IPS-18c (cell line): ENCODE measurements around the gene WNT2B.

Source experiments
- H3K4me3 ChIP-seq: 2 replicates; pipeline ENCODE4 v1.7.0; 2013; ENCODE audit warnings: low read depth, mild to moderate bottlenecking, low read length, moderate library complexity; ENCODE audit not compliant: insufficient read depth
- H3K9me3 ChIP-seq: one replicate; pipeline ENCODE4 v1.6.1; 2013; ENCODE audit warnings: mild to moderate bottlenecking, low read length, moderate library complexity; ENCODE audit not compliant: control insufficient read depth, insufficient read depth

Gene WNT2B

DNA sequence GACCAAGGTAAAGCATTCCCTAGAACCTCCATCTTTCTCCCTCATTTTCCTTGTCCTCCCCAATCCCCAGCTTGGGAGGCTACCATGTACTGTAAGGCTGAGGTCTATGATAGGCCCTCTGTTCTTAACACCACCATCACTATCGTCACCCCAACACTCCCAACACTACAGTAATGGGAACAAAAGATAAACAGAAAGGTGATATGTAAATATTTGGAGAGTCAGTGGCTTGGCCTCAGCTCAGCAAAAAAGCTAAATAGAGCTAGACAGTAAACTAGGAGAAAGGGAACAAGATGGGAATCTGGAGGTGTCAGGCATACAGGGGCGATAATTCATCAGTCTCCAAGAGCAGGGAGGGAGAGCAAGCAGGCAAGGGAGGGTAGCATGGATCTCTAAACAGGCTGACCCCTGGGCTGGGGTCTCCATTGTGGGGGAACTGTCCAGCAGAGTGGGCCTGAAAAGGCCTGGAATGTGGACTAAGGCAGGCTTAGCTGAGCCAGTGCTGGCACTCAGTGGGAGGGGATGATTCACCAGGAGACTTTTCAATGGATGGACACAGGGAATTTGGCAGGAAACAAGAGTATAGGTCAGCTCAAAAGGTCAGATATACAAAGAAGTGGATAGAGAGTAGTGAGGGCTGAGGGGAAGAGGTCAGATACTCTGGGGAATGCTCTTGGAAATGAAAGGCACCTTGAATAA, 6.7 kb downstream of the WNT2B start:
- peaks cover 2% of the 10 kb centered on the region for H3K9me3 ChIP-seq
- no peak overlapping the region for H3K4me3 ChIP-seq

DNA sequence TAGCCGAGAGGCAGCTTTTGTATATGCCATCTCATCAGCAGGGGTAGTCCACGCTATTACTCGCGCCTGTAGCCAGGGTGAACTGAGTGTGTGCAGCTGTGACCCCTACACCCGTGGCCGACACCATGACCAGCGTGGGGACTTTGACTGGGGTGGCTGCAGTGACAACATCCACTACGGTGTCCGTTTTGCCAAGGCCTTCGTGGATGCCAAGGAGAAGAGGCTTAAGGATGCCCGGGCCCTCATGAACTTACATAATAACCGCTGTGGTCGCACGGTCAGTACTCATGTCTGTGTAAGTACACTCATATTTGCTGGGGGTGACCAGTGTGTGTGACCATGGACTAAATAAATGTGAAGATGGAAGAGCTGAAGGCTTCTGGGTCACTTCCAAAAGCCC, 7.4 kb downstream of the WNT2B start:
- peaks cover 2% of the 10 kb centered on the region for H3K9me3 ChIP-seq
- no peak overlapping the region for H3K4me3 ChIP-seq

DNA sequence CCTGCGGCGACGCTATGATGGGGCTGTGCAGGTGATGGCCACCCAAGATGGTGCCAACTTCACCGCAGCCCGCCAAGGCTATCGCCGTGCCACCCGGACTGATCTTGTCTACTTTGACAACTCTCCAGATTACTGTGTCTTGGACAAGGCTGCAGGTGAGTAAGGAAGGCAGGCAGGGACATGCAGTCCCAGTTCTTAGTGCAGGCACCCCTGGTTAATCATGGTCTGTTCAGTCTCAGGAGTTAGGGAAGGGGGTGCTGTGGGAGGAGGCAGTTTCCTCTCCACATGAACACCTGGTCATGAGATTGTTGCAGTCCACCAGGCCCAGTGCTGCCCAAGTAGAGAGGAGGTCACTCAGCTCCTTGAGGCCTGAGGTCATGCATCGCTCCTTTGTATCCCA, 8.5 kb downstream of the WNT2B start:
- H3K9me3 ChIP-seq: peaks cover 2% of the 10 kb centered on the region
- H3K4me3 ChIP-seq: no peak overlapping the region

- H3K9me3 ChIP-seq: peaks cover 2% of the 10 kb centered on the region
- H3K4me3 ChIP-seq: no peak overlapping the region
These were observed 8.9 kb downstream of the WNT2B start for GRCh38 chr1:112517646-112518045.

DNA sequence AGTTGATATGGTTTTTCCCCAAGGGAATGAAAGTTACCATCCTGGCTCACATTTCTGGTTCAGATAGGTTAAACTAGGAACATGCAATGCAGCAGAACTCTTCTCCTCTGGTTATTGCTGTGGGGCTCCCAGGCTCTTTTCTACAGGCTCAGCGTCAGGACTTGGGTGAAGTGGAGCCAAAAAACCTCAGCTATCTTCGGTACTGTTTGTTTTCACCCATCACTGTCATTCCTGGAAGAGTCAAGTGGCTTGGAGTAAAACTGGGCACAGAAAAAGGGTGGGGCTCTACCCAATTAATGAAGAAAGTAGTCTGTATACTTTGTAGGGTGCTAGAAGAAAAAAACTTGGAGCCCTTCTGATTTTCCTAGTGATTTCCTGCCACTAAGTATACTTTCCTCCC, 9.4 kb downstream of the WNT2B start:
- H3K4me3 ChIP-seq: no peak overlapping the region
- peaks cover 2% of the 10 kb centered on the region for H3K9me3 ChIP-seq

GRCh38 chr1:112520166-112520565, 11.4 kb downstream of the WNT2B start:
- H3K4me3 ChIP-seq: no peak overlapping the region
- H3K9me3 ChIP-seq: peaks cover 2% of the 10 kb centered on the region

GRCh38 chr1:112522621-112523020, 13.9 kb downstream of the WNT2B start:
- Histone ChIP-seq H3K4me3 (no peak overlapping the region), H3K9me3 (no peaks in the 10 kb centered on the region)

- Histone ChIP-seq H3K4me3 (no peak overlapping the region), H3K9me3 (no peaks in the 10 kb centered on the region)
These were observed 15.5 kb downstream of the WNT2B start for GRCh38 chr1:112524251-112524650.

GRCh38 chr1:112524986-112525385, 16.2 kb downstream of the WNT2B start:
- Histone ChIP-seq H3K4me3 (no peak overlapping the region), H3K9me3 (no peaks in the 10 kb centered on the region)

DNA sequence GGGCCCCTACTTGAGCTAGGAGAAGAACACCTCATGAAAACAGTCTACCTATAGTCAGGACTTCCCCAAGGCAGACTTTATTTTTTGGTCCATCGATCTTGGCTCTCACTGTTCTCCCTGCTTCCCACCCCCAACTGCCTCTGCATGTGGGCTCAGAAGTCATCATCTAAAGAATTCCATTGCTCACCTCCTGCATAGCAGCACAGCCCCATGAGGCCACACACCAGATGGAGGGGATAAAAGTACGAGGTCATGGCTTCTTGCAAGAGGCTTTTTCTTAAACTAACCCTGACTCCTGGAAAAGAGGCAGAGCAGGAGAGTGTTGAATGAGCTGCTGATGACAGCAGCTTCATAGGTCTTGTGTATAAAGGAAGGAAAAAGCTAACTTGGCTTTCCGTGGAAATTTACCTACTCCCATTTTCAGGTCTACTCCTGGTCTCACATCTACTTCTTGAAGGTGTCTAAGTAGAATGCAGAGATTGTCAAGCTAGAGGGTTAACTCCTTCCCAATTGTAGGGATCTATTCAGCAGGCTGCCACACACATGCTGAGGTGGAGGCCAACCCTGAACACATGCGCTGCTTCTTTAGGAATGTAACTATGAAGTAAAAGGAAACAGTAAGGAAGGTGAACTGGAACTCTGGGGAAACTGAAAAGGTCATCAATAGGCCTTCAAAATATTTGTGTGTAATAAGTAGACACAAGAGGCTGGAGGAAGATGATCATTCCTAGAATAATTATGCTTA, 18.7 kb downstream of the WNT2B start:
- Histone ChIP-seq H3K9me3 (no peaks in the 10 kb centered on the region), H3K4me3 (no peak overlapping the region)

DNA sequence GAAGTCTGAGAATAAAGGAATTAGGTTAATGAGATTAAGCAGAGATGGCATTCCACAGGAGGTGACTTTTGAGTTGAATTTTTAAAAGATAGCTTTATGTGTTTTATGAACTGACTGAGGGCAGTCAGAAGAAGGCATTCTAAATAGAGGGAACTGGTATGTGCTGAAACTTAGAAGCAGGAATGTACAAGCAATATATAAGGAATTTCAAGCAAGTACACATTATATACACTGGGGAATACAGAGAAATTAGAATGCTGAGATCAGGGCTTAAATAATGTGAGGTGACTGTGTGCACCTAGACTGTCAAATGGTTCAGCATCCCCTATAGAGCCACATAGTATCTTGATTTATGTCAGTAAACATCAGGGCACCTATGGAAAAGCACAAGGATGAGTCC, 19.3 kb downstream of the WNT2B start:
- Histone ChIP-seq H3K4me3 (no peak overlapping the region), H3K9me3 (no peaks in the 10 kb centered on the region)

GRCh38 chr1:112529301-112529700, 20.5 kb downstream of the WNT2B start:
- Histone ChIP-seq H3K4me3 (no peak overlapping the region), H3K9me3 (no peaks in the 10 kb centered on the region)

DNA sequence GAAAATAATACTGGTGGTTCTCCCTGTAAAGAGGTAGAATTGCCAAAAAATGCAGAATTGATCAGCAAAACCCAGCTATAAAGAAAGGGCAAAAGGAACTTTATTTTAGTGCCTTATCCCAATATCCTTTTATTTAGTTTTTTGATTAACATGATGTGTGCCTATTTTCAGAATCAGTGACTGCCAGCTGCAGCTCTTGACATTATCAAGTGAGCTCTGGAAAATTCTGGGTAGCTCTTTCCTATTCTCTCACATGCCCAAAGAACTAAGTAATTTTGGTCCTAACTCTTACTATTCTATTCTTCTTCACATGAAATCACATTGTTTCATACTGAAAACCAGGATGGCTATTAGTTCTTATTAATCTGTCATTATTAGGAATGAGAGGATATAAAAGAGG, 22.1 kb downstream of the WNT2B start:
- Histone ChIP-seq H3K9me3 (no peaks in the 10 kb centered on the region), H3K4me3 (no peak overlapping the region)

DNA sequence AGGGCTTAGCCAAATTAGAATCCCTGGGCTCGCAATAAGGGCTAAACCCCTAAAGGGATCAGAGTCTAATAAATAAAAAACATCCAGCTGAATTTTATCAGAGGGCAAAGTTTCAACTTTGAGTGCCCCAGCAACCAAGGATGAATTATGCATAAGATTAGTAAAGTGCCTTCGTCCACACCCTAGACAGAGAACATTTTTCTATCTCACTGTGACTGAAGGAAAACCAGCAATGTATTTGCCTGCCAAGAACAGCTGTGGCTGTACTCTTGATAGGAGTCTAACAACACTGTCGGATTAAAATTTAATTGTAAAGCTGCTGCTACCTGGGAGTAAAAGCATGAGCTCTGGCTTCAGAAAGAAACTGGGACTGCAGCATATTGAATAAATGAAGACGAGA, 23.3 kb downstream of the WNT2B start:
- no peak overlapping the region for H3K4me3 ChIP-seq

GRCh38 chr1:112533029-112533428, 24.3 kb downstream of the WNT2B start:
- H3K4me3 ChIP-seq: no peak overlapping the region
- H3K9me3 ChIP-seq: no peaks in the 10 kb centered on the region

More for the DNA sequence above, 23.3 kb downstream of the WNT2B start:
- no peaks in the 10 kb centered on the region for H3K9me3 ChIP-seq

DNA sequence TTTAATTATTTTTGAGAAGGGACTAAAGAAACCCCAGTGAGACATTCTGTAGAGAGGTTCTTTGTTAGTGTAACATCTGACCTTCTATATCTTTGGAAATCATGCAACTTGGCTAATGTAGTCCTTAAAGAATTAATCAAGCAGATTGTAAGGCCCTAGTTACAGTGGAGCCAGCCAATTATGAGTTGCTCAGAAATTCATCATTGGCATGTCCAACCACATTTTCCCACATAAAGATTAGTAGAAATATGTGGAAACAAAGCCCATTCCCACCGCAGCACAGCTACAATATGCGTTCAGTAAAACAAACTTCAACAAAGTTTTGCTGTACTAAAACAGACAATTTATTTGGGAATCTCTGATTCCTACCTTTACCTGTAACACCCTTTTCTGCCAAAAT, 27.8 kb downstream of the WNT2B start:
- H3K9me3 ChIP-seq: no peaks in the 10 kb centered on the region
- no peak overlapping the region for H3K4me3 ChIP-seq

DNA sequence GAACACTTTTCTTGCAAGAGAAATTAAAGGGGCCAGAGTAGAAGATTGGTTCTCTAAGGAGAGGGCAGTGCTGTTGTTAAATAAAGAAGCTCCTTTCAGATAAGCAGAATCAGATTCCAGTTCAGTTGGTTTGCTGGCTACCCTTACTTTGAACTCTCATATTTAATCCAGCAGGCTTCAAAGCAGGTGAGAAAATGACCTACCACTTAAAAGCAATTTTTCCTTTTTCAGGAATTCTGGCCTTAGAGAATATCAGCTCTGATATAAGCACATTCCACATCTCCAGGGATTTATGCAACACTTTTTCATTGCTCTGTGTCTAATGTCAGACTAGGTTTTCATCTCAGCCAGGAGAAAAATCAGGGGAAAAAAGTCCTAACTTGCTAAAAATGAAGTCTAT, 28.7 kb downstream of the WNT2B start:
- no peaks in the 10 kb centered on the region for H3K9me3 ChIP-seq
- no peak overlapping the region for H3K4me3 ChIP-seq

DNA sequence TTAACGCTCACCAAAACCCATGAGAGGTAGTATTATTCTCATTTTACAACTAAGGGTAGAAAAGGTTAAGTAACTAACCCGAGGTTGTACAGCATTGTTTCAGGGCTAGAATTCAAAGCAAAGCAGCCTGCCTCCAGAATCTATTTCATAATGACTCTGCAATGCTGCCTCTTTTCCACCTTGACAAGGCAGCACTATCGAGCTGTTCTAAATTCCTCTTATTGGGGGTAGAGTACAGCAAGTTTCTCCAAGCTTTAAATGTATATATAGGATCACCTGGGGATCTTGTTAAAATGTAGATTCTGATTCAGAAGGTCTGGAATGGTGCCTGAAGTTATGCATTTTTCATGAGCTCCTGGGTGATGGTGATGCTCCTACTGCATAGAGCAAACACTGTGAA, 30.1 kb downstream of the WNT2B start:
- Histone ChIP-seq H3K9me3 (no peaks in the 10 kb centered on the region), H3K4me3 (no peak overlapping the region)
